ENCODE results near the gene ATAD3C.
"Not testable (repeated sequence)": the region's sequence is repeated elsewhere in the genome, so short reads cannot be mapped to it uniquely, and the experiment has no call there.

The ATAD3C gene

GRCh38 chr1:1472053-1472876 lies 22.8 kb downstream of the ATAD3C start:
- DNase-seq (ENCODE audit: low read depth) = not testable (repeated sequence)

DNA sequence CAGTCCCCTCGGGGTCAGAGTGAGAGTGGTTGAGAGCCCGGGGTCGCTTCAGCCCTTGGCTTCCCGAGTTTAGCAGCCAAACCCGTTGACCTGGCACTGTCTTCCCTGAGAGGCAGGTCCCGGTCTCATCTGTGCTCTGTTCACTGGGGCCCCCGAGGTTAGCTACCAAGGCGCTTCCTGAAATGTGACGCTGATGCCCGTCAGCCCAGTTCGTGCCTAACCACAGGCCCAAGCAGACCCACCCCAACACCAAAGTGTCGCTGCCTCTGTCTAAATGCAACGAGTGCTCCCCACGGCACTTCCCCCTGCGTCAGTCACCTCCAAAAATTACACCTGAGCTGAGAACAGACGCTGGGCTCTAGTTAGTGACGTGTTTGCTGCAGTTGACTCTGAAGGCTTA lies 26.5 kb downstream of the ATAD3C start:
- DNase-seq (ENCODE audit: low read depth) = not testable (repeated sequence)

GRCh38 chr1:1477206-1477605 lies 27.7 kb downstream of the ATAD3C start:
- DNase-seq (ENCODE audit: low read depth) = no peak

DNA sequence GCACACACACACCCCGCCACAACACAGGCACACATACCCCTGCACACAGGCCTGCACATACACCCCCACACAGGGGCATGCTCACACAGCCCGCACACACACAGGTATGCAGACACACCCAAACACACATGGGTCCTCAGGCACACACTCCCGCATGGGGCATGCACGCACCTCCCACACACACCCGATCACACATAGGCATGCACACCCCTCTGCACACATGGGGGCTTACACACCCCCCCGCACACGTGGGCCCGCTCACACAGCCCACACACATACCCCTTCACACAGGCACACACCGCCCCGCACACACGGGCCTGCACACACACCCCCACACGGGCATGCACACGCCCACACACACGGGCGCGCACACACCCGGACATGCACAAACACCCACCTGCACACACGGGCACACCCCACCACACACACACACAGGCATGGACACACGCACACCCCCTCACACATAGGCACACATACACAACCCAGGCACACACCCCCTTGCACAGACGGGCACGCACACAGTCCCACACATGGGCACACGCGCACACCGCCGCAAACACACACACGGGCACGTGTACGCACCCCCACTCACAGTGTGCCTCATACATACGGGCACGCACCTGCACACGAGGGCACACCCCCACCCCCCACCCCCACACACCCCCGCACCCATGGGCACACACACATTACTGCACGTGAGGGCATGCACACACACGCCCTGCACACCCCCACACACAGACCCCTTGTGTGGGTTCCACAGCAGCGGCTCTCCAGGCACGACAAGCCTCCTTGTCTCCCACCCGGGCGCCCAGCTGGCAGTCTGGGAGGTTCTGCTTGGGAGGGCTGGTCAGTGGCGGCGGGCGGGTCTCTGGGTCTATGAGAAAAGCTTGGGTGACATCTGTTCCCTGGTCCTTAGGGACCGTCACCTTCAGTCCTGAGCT lies 30.3 kb downstream of the ATAD3C start:
- DNase-seq (ENCODE audit: low read depth) = no peak

DNA sequence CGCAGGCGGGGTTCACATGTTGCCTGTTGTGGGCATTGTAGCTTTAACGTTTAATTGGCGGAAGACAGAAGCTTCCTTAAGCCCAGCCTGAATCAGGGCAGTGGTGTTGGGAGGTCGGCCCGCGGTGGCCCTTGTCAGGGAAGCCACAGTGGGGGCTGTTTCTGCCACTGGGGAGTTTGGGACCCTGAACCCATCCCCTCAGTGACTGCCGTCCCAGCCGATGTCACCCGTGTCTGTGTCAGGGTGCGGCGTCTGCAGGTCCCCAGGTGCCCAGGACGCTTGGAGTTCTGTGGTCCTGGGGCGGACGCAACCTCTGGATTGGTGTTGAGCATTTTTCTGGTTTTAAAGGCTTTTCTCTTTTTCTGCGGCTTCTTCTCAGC lies 31.0 kb downstream of the ATAD3C start:
- not testable (repeated sequence) for DNase-seq (ENCODE audit: low read depth)

DNA sequence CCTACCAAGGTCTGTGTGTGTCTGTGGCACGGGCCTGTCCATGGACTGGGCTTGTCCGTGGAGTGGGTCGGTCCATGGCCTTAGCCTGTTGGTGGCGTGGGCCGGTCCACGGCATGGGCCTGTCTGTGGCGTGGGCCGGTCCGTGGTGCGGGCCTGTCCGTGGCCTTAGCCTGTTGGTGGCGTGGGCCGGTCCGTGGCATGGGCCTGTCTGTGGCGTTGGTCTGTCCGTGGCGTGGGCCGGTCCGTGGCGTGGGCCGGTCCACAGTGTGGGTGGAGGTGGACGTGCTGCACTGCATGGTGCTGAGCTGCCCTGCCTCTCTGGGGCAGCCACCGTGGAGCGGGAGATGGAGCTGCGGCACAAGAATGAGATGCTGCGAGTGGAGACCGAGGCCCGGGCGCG lies 32.3 kb downstream of the ATAD3C start:
- not testable (repeated sequence) for DNase-seq (ENCODE audit: low read depth)

DNA sequence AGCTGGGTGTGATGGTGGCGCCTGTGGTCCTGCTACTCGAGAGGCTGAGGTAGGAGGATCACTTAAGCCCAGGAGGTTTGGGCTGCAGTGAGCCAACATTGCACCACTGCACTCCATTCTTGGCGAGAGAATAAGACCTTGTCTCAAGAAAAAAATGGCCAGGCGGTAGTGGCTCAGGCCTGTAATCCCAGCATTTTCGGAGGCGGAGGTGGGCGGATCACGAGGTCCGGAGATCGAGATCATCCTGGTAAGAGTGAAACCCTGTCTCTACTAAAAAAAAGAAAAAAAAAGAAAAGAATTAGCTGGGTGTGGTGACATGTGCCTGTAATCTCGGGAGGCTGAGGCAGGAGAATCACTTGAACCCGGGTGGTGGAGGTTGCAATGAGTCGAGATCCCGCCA lies 33.4 kb downstream of the ATAD3C start:
- no peak for DNase-seq (ENCODE audit: low read depth)

GRCh38 chr1:1483714-1484113 lies 34.2 kb downstream of the ATAD3C start:
- no peak for DNase-seq (ENCODE audit: low read depth)

GRCh38 chr1:1484976-1485750 lies 35.7 kb downstream of the ATAD3C start:
- DNase-seq (ENCODE audit: low read depth) = not testable (repeated sequence)

GRCh38 chr1:1485755-1486317 lies 36.3 kb downstream of the ATAD3C start:
- DNase-seq (ENCODE audit: low read depth) = not testable (repeated sequence)

DNA sequence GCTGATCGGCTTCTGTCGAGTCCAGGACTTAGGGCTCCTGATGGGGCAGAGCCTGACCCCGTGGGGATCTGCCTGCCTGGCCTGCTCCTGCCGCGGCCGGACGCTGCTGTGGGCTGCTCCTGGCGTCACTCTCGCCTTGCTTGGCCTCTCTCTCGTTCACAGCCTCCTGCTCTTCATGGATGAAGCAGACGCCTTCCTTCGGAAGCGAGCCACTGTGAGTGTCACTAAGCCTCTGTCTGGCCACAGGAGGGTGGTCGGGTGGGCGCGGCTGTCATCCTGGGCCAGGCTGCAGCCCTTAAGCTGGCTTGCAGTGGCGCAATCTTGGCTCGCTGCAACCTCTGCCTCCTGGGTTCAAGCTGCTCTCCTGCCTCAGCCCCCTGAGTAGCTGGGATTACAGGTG lies 38.2 kb downstream of the ATAD3C start:
- no peak for DNase-seq (ENCODE audit: low read depth)

- DNase-seq (ENCODE audit: low read depth) = no peak
Measured at GRCh38 chr1:1489231-1489630, 39.7 kb downstream of the ATAD3C start.

- DNase-seq (ENCODE audit: low read depth) = no peak
Measured at GRCh38 chr1:1489861-1490260, 40.4 kb downstream of the ATAD3C start.

GRCh38 chr1:1490633-1491230 lies 41.2 kb downstream of the ATAD3C start:
- no peak for DNase-seq (ENCODE audit: low read depth)

DNA sequence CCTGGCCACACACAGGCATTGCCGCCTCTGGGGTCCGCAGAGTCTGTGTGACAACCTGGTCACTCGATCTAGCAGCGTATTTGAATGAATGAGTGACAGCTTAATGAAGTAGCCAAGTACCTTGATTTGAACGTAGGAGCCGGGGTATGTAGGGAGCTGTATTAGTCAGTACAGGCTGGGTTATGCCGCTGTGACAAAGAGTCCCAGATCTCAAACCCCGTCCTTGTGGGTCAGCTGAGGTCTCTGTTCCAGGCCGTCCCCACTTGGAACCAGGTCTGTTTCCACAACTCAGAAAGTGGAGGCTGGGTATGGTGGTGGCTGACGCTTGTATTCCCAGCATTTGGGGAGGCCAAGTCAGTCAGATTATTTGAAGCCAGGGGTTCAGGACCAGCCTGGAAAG lies 42.1 kb downstream of the ATAD3C start:
- DNase-seq (ENCODE audit: low read depth) = no peak

GRCh38 chr1:1494311-1494710 lies 44.8 kb downstream of the ATAD3C start:
- not testable (repeated sequence) for DNase-seq (ENCODE audit: low read depth)

DNA sequence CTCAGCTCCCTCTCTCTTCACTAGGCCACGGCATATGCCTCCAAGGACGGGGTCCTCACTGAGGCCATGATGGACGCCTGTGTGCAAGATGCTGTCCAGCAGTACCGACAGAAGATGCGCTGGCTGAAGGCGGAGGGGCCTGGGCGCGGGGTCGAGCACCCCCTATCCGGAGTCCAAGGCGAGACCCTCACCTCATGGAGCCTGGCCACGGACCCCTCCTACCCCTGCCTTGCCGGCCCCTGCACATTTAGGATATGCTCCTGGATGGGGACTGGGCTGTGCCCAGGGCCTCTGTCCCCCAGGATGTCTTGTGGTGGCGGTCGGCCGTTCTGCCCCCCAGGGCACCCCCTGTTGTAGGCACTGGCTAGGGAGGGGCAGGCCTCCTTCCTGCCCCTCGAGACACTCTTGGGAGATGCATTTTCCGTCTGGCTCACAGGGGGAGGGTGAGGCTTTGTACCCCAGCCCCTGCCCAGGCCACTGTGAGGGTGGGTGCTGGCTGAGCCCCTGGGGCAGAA lies 46.0 kb downstream of the ATAD3C start:
- not testable (repeated sequence) for DNase-seq (ENCODE audit: low read depth)

- peak; percentile 56 for DNase-seq (ENCODE audit: low read depth)
Measured at GRCh38 chr1:1504777-1505365, 55.4 kb downstream of the ATAD3C start.

DNA sequence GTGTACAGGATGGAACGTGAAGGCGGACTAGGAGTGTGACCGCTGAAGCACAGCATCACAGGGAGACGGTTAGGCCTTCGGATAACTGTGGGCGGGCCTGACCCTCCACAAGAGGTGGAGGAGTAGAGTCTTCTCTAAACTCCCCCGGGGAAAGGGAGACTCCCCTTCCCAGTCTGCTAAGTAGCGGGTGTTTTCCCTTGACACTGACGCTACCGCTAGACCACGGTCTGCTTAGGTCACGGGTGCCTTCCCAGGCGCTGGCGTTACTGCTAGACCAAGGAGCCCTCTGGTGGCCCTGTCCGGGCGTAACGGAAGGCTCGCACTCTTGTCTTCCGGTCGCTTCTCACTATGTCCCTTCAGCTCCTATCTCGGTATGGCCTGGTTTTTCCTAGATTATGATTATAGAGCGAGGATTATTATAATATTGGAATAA lies 55.9 kb downstream of the ATAD3C start:
- DNase-seq (ENCODE audit: low read depth) = not testable (repeated sequence)

- DNase-seq (ENCODE audit: low read depth) = not testable (repeated sequence)
Measured at GRCh38 chr1:1505801-1506200, 56.3 kb downstream of the ATAD3C start.

GRCh38 chr1:1507305-1507704 lies 57.8 kb downstream of the ATAD3C start:
- DNase-seq (ENCODE audit: low read depth) = no peak
